GM18870 (cell line): ENCODE measurements around the gene BMPR1A.
"Not testable (repeated sequence)": the region's sequence is repeated elsewhere in the genome, so short reads cannot be mapped to it uniquely, and the experiment has no call there.

Experiments
- ATAC-seq: cut with Tn5 transposase; IDR thresholded peaks from one replicate; pipeline ENCODE4 v1.9.1; 2021; ENCODE audit warnings: moderate library complexity; ENCODE audit not compliant: unreplicated experiment

The BMPR1A gene

DNA sequence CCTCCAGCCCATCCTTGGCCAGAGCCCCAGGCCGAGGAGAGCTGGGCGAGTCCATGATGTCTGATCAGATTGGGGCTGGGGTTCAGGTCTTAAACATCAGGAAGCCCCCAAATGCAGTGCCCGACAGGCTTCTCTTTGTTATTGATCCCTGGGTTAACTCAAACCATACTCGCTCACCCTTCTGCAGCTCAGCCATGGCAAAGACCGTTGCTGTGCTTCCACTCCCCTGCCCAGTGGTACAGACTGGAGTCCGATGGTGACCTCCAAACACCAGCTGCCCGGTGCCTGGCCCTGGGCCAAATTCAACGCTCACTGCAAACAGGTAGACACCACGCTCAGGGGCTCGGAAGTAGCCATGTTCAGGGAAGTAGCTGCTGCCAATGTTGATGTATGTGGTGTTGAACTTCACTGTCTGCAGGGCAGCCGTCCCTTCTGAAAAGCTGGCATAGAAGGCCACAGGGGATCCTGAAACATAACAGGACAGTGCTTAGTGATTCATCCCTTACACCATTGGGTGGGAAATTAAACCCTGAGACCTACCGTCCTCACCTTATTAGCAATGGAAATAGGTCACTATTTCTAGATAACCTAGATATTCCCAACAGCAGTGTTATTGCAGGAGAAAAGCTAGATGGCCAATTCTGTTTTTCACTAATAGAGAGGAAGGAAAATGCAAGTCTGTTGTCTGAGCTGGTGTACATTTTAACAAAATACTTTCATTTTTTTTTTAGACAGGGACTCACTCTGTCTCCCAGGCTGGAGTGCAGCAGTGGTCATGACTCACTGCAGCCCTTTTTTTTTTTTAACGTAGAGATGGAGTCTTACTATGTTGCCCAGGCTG, 180.5 kb downstream of the BMPR1A start:
- ATAC-seq: no peak

DNA sequence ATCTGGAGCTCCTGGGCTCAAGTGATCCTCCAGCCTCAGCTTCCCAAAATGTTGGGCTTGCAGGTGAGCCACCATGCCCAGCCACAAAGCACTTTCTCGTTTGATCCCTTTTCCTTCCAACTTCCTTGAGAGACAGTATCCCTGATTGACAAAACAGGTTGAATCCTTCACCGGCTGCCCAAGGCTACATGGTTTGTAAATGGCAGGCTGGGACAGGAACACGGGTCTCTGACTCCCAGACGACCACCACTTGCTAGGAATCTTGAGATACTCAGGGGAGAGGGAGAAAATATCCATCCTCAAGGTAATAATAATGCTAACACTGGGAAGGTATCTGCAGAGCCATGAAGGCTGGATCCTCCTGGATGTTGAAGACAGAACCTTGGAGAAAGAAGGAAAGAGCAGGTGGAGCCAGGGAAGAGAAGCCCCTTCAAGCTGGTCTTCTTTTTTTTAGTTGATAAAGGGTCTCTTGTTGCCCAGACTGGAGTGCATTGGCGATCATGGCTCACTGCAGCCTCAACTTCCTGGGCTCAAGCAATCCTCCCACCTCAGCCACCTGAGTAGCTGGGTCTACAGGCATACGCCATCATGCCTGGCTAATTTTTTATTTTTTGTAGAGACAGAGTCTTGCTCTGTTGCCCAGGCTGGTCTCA, 181.2 kb downstream of the BMPR1A start:
- no peak for ATAC-seq

DNA sequence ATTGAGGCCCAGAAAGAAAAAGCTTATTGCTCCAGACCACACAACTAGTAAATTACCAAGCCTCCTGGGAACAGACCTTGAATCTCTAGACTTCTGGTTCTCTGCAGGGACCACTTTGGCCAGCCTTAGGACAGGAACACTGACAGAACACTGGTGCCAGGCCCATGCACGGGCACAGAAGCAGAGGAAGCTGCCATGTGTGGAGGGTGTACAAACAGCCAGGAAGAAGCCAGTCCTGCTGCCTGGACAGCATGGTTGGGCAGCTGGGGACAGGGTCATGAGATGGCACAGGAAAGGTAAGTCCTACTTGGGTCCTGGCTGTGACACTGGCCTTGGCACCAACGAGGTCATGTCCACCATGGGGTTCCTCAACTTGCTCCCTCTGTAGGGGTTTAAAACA, 181.8 kb downstream of the BMPR1A start:
- ATAC-seq: no peak

DNA sequence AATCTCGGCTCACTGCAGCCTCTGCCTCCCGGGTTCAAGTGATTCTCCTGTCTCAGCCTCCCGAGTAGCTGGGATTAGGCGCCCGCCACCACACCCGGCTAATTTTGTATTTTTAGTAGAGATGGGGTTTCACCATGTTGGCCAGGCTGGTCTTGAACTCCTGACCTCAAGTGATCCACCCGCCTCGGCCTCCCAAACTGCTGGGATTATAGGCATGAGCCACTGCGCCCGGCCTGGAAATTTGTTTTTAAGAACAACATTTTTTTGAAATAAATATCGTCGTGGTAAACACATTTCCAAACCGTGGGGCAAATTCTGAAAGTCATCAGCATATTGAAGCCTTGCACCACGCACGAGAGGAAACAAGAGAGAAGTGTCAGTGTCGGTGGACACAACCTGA, 183.7 kb downstream of the BMPR1A start:
- not testable (repeated sequence) for ATAC-seq

DNA sequence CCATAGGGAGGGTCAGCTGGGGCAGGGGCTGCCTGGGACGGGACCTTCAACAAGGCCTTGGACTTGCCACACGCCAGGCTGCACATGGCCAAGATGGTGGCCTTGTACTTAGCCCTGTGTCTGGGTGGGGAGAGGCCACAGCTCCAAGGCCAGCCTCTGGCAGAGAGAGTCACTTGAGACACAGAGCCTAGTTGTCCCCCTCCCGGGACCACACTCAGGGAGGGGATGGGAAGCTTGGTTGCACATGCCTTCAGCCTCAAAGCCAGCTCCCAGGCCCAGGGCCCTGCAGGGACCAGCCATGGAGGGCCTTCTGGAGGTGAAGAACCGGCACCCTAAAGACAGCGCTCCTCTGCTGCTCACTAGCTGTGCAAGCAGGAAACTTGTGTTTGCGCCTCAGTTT, 184.3 kb downstream of the BMPR1A start:
- no peak for ATAC-seq

DNA sequence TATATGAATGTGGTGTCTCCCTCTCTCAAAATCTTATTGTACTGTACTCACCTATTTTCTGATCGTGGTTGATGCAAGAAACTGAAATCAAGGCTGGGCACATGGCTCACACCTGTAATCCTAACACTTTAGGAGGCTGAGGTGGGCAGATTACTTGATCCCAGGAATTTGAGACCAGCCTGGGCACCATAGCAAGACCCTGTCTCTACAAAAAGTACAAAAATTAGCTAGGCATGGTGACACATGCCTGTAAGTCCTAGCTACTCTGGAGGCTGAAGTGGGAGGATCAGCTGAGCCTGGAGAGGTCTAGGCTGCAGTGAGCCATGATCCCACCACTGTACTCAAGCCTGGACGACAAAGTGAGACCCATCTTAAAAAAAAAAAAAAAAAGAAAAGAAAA, 185.0 kb downstream of the BMPR1A start:
- ATAC-seq: no peak

DNA sequence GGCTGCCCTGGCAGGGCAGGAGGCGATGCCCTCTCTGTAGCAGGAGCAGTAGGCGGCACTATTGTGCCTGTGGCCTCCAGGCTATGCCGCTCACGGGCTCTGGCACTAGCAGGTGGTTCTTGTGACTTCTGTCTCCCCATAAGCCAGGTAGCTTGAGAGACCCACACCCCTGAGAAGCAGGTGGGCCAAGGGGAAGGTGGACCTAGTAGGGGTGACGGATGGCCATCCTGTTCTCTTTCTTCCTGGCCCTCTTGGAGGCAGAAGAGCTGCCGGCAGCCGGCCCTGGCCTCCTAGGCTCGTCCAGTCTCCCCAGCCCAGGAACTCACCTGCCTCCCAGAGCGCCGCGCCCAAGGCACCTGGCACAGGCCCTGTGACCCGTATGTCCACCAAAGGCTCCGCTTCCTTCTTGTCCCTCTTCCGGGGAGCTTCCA, 185.6 kb downstream of the BMPR1A start:
- no peak for ATAC-seq

DNA sequence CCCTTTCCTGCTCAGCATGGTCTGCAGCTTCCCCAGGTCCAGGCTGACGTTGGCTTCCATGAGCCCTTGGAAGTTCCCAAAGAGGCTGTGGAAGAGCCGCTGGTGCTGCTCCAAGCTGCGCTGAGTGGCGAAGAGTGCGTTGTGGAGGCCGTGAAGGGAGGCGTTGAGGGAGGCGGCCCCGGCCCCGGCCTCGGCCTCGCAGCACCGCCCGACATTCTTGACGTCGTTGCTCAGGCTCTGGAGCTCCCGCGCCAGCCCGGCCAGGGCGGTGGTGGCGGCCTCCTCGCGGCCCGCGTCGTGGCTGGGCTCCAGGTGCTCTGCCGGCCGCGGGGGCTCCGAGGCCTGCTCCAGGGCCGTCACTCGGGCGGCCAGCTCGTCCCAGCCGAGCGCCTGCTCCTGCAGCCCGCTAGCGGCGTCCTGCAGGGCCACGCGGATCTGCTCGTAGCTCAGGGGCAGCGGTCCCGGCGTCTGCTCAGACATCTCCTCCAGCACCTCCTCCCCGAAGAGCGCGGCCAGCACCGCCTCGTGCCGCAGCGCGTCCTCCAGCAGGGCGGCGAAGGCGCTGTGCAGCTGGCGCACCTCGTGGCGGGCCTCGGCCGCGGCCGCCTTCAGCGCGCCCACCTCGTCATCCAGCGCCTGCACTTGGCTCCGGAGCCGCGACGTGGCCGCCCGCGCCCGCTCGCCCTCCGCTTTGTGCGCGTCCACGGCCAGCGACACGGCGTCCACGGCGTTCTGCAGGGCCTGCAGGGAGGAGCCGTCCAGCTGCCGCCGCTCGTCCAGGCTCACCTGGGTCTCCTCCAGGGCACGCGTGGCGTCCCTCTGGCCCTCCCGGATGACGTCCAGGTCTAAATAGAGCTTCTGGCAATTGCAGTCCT, 186.3 kb downstream of the BMPR1A start:
- no peak for ATAC-seq

DNA sequence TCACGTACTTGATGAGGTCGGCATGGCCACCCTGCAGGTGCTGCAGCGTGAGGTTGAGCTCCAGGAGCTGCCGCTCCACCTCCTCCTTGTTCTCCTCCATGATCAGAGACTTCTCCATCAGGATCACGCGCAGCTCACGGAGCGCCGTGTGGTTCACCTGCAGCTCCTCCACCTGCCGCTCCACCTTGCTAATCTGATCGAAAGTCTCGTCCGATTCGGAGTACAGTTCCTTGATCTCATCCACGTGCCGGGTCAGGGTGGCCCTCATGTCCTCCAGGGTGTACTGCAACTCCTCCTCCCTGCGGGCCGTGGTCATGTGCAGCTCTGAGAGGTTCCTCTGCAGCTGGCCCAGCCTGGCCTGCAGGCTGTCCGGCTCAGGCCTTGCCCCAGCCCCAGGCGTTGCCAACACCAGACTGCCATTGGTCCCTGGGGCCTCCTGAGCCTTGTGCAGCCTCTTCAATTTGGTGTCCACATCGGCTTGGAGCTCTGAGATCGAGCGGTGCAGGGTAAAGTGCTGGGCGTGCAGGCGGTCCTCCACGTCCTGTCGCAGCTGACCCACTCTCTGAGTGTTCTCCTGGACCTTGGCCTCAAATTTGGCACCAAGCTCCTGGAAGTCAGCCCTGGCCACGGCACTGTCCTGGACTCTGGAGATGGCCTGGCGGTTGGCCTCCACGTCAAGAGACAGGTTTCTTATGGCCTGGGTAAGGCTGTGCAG, 187.1 kb downstream of the BMPR1A start:
- no peak for ATAC-seq

DNA sequence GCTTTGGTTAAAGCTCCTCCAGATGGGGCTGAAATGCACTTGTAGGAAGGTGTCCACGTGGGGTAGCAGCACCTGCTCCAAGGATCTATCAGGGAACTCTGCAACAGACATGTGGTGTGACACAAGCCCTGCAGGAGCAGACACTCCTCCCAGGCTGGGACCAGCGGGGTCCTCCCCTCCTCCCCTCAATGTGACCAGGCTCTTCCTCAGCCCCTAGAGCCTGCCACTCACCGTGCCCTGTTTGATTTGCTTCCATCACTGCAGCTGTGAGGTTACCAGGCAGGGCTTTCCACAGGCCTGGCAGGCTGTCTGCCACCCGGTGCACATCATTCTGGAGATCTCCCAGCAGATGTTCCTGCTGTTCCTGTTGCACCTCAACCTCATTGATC, 187.6 kb downstream of the BMPR1A start:
- ATAC-seq: no peak

DNA sequence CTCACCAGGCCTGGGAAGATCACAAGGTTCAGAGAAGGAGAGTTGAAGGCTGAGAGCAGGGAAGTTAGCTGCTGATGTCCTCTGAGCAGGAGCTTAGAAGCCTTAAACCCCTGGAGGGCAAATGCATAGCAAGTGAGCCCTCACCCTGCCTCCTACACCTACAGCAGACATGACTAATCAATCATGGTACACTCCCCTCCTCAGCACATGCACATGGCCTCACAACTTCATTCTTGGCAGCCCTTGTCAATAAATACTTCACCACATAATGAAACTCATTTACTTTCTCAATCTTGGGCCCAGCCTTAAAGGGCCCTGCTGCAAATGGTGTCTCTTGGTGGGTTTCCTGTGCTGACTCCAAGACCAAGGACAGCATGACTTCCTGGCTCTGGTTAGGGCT, 188.1 kb downstream of the BMPR1A start:
- ATAC-seq: no peak

DNA sequence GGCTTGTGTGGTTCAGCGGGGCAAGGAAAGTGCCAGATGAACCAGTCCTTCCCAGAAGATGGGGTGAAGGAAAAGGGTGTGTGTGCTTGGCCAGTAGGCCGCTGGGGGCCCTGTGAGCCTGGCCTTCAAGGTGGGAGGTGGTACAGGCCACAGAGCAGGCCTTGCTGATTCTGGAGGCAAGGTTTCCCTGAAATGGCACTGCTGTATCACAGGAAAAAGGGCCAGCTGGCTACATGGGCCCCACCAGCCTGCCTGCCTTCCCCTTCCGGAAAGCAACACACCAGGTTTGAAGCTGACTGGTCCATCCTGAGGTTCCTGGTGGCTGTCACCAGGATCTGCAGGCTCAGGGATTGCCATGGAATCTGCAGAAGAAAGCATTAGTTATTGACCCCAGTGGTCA, 188.5 kb downstream of the BMPR1A start:
- ATAC-seq: no peak

DNA sequence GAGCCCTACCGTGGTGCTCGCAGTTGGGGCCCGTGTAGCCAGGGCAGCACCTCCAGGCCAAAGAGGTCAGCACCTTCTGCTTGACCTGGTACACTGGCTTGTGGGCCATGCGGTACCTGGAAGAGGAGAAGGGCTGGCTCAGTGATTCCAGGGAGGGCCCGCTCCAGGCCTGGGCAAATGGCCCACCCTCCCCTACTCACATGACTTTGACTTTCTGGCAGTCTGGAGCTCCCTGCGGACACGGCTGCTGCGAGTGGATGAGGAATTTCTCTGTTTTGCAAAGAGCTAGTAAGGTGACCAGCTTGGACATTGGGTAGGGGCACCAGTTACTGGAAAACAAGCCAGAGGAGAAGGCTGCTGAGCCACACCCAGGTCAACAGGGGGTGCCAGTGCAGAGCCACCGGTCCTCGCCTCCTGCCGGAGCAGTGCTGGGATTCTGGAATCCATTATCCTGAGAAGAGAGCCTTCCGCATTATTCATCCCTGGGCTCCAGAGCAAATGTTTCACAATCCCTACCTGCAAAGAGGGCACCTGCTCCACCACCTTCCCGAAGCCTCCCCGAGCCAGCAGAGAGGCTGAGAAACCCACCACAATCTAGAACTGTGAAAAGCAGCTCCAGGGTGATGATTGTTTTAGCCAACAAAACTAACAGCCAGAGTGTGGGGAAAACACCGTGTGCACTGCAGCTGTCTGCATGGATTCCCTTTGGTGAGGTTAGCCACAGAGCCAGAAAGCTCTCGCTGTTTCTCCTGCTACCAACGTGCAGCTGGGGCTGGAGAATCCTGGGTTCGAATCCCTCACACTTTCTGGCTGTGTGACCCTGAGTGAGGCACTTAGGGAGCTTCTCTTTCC, 189.2 kb downstream of the BMPR1A start:
- ATAC-seq: no peak

DNA sequence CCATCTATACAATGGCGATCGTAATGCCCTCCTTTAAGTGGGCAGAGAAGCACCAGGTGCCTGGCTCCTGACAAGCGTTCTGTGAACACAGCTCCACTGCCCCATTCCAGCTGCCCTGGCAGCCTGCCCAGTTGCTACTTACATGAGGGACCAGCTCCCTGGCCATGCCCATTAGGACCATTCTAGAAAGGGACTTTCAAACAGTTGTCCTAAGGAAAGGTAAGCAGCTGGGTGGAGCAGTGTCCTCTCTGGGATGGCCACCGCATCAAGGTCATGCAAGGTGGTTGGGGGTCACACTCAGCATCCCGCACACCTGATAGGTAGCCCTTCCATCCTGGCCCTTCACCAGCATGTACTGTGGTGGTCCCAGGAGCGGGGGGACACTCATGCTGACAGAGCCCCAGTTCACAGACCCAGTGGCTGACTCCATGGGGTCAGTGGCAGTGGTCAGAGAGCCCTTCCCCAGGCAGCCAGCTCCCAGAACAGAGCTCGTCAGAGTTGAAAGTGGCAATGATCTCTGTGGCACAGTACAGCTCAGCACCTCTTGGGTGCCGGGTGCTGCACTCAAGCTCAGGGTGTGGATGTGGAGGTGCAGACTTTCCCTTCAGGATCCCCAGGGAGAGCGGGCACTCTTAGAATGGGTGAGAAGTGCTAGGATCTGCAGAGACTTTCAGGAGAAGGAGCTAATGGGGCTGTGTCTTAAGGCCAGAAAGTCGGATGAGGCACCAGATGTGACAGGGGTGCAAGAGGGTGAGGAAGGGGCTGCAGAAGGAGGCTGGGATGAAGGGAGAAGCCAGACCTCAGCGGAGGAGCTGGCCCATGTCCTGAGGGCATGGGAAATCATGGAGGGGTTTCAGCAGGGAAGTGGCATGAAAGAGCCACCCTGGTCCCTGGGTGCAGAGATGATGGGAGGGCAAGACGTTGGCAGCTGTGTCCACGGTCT, 190.1 kb downstream of the BMPR1A start:
- ATAC-seq: no peak

DNA sequence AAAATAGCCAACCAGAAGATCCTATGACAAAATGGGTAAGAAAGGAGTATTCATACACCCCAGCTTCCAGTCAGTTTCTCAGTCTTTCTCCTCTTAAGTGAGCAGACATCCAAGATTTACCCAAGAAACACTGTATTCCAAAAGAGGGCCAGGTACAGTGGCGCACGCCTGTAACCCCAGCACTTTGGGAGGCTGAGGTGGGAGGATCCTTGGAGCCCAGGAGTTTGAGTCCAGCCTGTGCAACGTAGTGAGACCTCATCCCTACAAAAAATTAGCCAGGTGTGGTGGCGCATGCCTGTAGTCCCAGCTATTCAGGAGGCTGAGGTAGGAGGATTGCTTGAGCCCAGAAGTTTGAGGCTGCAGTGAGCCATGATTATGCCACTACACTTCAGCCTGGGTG, 191.4 kb downstream of the BMPR1A start:
- ATAC-seq: not testable (repeated sequence)

DNA sequence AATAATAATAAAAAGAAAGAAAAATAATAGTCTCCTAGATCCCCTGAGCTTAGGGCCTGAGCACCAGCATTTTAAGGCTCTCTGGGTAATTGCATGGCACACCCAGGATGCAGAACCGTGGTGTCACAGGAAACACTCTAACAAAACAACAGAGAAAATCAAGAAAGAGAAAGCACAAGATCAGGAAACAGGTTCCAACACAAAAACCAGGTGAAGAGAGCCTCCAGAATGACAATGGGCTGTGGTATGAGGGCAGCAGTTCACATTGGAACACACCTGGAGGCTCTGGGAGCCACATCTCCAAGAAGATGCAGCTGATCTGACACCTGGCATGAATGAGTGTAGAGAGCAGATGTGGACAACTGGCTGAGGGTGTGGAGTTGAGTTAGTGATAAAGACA, 193.9 kb downstream of the BMPR1A start:
- no peak for ATAC-seq

DNA sequence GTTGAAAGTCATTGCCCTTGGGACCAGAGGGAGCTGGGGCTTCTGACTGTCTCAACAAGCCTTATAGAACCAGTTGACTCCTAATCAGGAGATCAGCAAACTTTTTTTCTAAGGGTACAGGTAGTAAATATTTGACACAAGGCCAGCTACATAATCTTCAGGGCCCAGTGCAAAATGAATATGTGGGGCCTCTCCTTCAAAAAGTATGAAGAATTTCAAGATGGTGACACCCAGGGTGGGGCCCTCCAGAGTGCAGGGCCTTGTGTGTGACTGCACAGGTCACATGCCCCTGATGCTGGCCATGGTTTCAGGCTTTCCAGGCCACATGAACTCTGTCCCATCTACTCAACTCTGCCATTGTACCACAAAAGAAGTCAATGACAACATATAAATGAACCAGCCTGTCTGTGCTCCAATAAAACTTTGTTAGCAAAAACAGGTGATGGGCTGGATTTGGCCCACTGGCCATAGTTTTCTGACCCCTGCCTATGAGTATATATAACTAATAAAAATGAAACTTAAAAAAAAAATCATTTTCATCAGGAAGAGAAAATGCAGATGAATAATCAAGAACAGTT, 194.9 kb downstream of the BMPR1A start:
- ATAC-seq: no peak

DNA sequence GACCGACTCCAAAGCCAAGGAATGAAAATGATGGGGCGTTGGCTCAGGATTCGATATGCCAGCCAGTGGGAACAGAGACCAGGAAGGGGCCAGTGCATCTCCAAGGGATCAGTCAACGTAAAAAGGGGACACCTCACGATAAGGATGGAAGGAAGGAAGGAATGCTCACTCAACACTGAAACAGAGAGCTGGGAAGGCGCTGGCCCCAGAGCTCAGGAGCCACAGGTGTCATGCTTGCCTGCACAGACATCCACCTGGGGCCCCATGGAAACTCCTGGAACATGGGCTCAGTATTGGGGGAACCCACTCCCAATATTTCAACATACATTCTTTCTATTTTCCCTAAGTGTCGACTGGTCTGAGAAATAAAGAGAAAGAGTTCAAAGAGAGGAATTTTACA, 195.7 kb downstream of the BMPR1A start:
- ATAC-seq: no peak

DNA sequence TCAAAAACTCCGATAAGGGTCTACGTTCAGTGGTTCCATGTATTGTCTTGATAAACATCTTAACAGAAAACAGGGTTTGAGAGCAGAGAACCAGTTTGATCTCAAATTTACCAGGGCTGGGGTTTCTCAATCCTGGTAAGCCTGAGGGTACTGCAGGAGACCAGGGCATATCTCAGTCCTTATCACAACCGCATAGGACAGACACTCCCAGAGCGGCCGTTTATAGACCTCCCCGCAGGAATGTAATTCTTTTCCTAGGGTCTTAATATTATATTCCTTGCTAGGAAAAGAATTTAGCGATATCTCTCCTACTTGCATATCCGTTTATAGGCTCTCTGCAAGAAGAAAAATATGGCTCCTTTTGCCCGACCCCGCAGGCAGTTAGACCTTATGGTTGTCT, 196.3 kb downstream of the BMPR1A start:
- not testable (repeated sequence) for ATAC-seq
